Measurements from ENCODE around the gene ZCWPW1. TPM values are rescaled to one million over a fixed set of nuclear protein-coding genes. Genes with fewer than 3 reads are reported as not detected.
A peak's percentile ranks its signal among the peaks of the same experiment; 100 is the strongest.

Gene ZCWPW1
- total RNA-seq, 4 donors from 2014 or later, result 1.8 to 19.8 (median 3.6) TPM

DNA sequence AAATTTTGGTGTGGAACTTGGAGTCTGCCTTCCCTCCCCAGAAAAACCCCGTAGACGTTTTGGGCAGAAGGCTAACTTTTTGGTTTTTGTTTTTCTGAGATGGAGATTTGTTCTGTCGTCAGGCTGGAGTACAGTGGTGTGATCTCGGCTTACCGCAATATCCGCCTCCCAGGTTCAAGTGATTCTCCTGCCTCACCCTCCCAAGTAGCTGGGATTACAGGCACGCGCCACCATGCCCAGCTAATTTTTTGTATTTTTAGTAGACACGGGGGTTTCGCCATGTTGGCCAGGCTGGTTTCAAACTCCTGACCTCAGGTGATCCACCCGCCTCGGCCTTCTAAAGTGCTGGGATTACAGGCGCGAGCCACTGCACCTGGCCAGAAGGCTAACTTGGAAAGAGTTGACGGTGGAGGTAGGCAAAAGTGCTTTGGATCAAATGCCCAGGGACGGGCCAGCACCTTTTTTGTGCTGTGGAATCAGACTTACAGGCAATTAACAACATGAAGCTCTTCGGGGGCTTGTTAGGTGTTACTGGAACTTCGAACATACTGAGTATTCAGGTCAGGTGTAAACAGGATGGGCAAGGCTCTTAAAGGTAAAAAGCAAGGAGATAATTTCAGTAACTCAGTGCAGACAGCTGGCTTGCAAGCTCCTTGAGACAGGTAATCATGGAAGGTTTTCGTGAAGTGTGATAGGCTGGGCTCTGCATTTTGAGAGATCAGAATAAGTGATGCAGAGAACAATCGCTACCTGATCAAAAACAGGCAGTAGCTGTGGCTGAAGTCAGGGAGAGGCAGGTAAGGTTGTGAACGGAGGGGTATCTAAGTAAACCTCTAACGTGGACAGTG, 6.0 kb upstream of the ZCWPW1 start:
- Histone ChIP-seq H3K27me3 (no peaks in the 10 kb centered on the region), H3K36me3 (peaks cover 0 to 25% (median 0%) of the 10 kb centered on the region in 3 donors), H3K9me3 (no peaks in the 10 kb centered on the region), H3K4me1 (peaks cover 0 to 40% (median 10%) of the 10 kb centered on the region in 4 donors), H3K4me3 (peak overlapping the region in 2 of 4 donors; percentile 87 to 95), H3K27ac (peak overlapping the region; percentile 98)
- no peak for TF ChIP-seq POLR2A (IDR thresholded peaks at IDR 0.05)
- TF ChIP-seq, protein P1, sequence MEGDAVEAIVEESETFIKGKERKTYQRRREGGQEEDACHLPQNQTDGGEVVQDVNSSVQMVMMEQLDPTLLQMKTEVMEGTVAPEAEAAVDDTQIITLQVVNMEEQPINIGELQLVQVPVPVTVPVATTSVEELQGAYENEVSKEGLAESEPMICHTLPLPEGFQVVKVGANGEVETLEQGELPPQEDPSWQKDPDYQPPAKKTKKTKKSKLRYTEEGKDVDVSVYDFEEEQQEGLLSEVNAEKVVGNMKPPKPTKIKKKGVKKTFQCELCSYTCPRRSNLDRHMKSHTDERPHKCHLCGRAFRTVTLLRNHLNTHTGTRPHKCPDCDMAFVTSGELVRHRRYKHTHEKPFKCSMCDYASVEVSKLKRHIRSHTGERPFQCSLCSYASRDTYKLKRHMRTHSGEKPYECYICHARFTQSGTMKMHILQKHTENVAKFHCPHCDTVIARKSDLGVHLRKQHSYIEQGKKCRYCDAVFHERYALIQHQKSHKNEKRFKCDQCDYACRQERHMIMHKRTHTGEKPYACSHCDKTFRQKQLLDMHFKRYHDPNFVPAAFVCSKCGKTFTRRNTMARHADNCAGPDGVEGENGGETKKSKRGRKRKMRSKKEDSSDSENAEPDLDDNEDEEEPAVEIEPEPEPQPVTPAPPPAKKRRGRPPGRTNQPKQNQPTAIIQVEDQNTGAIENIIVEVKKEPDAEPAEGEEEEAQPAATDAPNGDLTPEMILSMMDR (IDR thresholded peaks at IDR 0.05), result no peak
- peak in 1 of 3 donors; percentile 45 for DNase-seq

DNA sequence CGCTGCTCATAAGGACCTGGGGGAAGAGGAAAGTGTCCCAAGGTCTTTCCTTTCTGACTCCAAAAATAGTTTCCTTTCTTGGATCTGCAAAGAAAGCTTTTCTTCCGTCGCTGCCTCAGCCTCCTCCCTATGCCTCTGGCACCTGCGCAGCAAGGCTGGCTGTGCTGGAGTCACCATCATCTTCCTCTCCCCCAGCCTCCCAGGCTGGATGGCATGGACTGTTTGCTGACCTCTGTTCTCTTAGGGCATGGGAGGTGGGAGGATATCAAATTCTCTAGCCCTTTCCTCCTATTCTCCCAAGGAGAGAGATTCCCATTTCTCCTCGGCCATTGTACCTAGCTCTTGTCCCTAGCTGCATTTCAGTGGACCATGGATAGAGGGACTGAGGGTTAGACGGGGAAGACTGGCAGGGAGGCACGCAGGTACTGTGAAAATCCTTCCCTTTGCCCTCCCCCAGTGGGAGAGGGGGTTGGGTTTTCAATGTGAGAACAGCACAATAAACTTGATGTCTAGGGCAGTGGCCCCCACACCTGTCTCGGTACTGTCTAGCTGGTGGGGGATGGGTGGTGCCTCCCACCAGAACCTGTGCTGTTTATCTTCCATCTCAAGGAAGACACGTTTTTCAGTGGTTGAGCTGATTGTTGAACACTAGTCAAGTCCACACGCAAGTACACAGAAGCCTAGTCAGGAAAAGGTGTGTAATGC, 5.2 kb upstream of the ZCWPW1 start:
- peak in 1 of 3 donors; percentile 45 for DNase-seq
- peak overlapping the region in 2 of 4 donors; percentile 1 to 98 for H3K27ac ChIP-seq

DNA sequence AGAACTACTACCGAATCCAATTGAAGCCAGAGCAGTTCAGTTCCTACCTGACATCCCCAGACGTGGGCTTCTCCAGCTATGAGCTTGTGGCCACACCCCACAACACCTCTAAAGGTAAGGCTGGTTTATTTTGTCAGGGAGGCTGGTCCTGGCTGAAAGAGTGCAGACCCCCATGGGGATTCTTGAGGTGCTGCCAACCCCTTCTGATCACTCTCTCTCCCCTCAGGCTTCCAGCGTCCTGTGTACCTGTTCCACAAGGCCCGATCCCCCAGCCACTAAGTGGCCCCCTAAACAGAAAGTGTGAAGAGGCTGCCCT, 4.7 kb upstream of the ZCWPW1 start:
- Histone ChIP-seq H3K36me3 (peaks cover 0 to 25% (median 0%) of the 10 kb centered on the region in 3 donors), H3K9me3 (no peaks in the 10 kb centered on the region), H3K27ac (no peak overlapping the region), H3K4me3 (no peak overlapping the region), H3K27me3 (no peaks in the 10 kb centered on the region), H3K4me1 (peaks cover 0 to 40% (median 10%) of the 10 kb centered on the region in 4 donors)
- no peak for TF ChIP-seq POLR2A (IDR thresholded peaks at IDR 0.05)
- TF ChIP-seq, protein P1 (IDR thresholded peaks at IDR 0.05), result no peak
- peak in 1 of 3 donors; percentile 44 for DNase-seq

More for the DNA sequence above, 5.2 kb upstream of the ZCWPW1 start:
- TF ChIP-seq POLR2A (IDR thresholded peaks at IDR 0.05), result no peak
- TF ChIP-seq, protein P1 (IDR thresholded peaks at IDR 0.05), result no peak
- Histone ChIP-seq H3K9me3 (no peaks in the 10 kb centered on the region), H3K4me3 (no peak overlapping the region), H3K4me1 (peaks cover 0 to 40% (median 10%) of the 10 kb centered on the region in 4 donors), H3K36me3 (peaks cover 0 to 25% (median 0%) of the 10 kb centered on the region in 3 donors), H3K27me3 (no peaks in the 10 kb centered on the region)

GRCh38 chr7:100432621-100433275, 4.2 kb upstream of the ZCWPW1 start:
- peaks cover 0 to 25% (median 0%) of the 10 kb centered on the region in 3 donors for H3K36me3 ChIP-seq
- H3K27me3 ChIP-seq, result no peaks in the 10 kb centered on the region
- no peak overlapping the region for H3K27ac ChIP-seq
- peaks cover 0 to 43% (median 10%) of the 10 kb centered on the region in 4 donors for H3K4me1 ChIP-seq
- peak in 1 of 3 donors; percentile 40 for DNase-seq
- H3K9me3 ChIP-seq, result no peaks in the 10 kb centered on the region
- TF ChIP-seq, protein P1 (IDR thresholded peaks at IDR 0.05), result no peak
- no peak for TF ChIP-seq POLR2A (IDR thresholded peaks at IDR 0.05)
- H3K4me3 ChIP-seq, result no peak overlapping the region

DNA sequence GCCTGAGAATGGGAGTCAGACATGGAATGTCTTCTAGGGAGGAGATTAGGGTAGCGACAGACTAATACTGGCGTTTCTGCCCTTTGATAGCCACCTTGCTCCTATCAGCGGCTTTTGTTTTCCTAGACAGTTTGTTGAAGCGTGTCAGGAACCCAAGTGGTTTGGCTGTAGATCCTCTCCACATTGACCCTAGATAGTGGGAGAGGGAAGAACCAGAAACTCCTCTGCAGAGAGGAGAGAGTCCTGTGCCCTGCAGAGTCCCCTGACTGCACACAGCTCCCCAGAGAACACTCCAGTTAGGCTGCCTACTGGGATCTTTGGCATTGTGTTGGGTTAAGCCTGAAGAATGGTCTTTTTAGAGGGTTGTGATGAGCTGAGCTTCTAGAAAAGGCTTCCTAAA, 3.5 kb upstream of the ZCWPW1 start:
- no peaks in the 10 kb centered on the region for H3K9me3 ChIP-seq
- peaks cover 0 to 25% (median 0%) of the 10 kb centered on the region in 3 donors for H3K36me3 ChIP-seq
- H3K27ac ChIP-seq, result no peak overlapping the region
- H3K4me3 ChIP-seq, result no peak overlapping the region
- H3K27me3 ChIP-seq, result no peaks in the 10 kb centered on the region
- DNase-seq, result peak in 1 of 3 donors; percentile 35
- H3K4me1 ChIP-seq, result peaks cover 0 to 44% (median 10%) of the 10 kb centered on the region in 4 donors
- no peak for TF ChIP-seq POLR2A (IDR thresholded peaks at IDR 0.05)
- TF ChIP-seq, protein P1 (IDR thresholded peaks at IDR 0.05), result no peak

All from Peyer's patch (tissue), 4 donors.